ENCODE data around the gene CLGN.

Gene CLGN

GRCh38 chr4:140374130-140374477 is 53.3 kb downstream of the CLGN start:
- no peak for DNase-seq

- DNase-seq: peak; percentile 93
Measured at GRCh38 chr4:140373328-140374129, 53.9 kb downstream of the CLGN start, which contains the start of gene SCOC. Gene SCOC, plus strand, starts transcription at chr4:140373646. Its CDS starts 5,525 bp downstream, at chr4:140379171.

GRCh38 chr4:140372751-140373327 is 54.6 kb downstream of the CLGN start:
- DNase-seq: no peak

- no peak for DNase-seq
Measured at GRCh38 chr4:140368686-140369085, 58.8 kb downstream of the CLGN start.

- DNase-seq: no peak
Measured at GRCh38 chr4:140367738-140368137, 59.7 kb downstream of the CLGN start.

GRCh38 chr4:140363558-140363957 is 63.9 kb downstream of the CLGN start:
- no peak for DNase-seq

- no peak for DNase-seq
Measured at GRCh38 chr4:140363051-140363450, 64.4 kb downstream of the CLGN start.

- DNase-seq: no peak
Measured at GRCh38 chr4:140361099-140361498, 66.3 kb downstream of the CLGN start.

DNA sequence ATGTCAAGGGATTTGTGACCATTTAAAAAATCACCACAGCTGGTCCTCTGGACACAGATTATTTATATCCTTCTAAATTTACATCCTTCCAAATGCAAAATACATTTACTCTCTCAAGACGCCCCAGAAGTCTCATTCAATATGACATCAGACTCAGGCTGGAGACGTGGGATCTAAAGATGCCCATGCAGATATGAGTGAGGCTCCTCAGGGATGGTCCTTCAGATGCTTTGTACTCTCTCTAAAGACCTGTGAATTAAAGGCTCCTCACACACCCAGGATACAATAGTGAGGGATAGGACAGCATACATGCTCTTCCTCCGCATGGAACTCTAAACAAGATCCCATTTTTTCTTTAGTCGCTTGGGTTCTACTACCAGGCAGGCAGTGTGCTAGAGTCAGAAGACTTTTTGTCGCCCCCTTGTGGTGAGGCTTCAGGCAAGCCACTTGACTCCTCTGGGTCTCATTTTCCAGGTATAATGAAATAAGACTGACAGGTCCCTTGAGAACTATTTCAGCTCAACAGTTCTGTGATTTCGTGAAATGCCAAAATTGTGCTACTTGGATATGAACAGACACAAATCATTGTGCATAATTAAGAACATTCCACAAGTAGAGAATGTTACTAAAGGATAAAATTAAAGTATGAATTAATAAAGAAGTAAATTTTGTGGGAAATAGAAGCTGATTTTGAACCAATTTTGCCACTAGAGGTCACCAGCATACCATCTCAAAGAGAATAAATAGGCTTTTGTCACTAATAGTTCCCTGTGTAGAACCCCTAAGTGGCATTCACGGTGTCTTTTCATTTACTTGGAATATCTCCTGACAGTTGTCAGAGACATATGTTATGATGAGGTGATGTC is 67.7 kb downstream of the CLGN start:
- DNase-seq: peak; percentile 65

DNA sequence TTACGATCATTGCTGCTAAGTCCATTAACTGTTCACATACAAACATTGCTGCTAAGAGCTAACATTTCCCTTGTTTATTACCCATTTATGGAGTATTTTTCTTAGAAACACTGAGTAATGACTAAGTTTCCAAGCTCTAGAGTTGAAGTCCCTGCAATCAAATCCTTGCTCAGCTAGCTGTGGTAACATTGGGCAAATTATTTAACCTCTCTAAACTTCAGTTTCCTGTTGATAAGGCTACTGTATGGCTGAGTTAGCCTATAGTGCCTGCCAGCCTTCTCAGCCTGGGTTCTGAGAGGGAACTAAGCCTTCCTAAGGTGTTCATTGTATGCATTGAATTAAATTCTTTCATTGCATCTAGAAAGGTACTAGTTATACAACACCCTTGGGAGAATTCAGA is 69.2 kb downstream of the CLGN start:
- DNase-seq: no peak

DNA sequence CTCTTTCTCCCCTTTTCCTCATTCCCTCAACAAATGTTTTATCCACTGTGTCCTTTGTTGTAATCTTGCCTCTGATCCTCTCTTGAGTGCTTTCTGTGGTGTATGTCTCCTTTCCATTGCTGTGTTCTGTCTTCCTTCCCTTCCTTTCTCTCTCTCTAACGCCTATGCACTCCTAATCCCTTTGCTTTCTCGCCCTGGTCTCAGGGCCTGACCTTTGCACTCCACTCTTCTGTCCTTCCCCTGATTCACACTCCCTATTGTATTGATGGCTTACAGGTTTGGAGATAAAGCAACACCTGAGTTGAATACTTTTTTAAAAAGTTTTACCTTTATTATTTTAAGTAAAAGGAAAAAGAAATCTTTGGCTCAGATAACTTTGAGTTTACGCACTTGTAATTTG is 69.6 kb downstream of the CLGN start:
- DNase-seq: no peak

DNA sequence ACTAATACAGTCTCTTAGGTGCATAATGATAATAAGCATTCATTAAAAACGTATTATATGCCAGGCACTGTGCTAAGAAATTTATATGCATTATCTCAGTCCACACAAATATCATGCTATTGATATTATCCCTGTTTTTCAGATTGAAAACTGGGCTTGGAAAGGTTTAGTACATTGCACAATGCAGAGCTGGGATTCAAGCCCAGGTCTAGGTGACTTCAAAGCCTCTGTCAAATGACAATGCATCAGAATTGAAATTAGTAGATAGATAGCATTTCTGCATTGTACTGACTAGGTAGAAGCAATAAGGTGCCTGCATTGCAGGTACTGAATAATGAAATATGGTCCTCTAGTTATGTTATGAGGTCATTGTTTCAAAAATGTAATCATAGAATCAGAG is 72.2 kb downstream of the CLGN start:
- DNase-seq: no peak

- no peak for DNase-seq
Measured at GRCh38 chr4:140353786-140354185, 73.7 kb downstream of the CLGN start.

- DNase-seq: no peak
Measured at GRCh38 chr4:140351093-140352075, 76.1 kb downstream of the CLGN start.

DNA sequence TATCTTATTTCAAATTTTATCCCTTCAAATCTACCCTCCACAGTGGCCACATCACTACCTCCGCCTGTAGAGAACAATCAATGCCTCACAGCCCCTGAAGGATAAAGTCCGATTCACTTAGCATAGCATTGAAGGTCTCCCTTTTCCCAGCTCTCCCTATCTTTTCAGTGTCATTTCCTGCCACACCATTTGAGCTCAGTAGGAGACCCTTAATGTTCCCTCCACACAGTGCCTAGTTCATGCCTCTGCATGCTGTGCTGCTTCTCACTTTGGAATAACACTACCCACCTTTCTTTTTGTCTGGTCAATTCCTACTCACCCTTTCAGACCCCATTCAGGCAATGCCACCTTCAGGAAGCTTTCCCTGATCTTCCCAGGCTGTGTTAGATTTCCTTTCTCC is 77.6 kb downstream of the CLGN start:
- DNase-seq: no peak

- DNase-seq: no peak
Measured at GRCh38 chr4:140346136-140346535, 81.3 kb downstream of the CLGN start.

DNA sequence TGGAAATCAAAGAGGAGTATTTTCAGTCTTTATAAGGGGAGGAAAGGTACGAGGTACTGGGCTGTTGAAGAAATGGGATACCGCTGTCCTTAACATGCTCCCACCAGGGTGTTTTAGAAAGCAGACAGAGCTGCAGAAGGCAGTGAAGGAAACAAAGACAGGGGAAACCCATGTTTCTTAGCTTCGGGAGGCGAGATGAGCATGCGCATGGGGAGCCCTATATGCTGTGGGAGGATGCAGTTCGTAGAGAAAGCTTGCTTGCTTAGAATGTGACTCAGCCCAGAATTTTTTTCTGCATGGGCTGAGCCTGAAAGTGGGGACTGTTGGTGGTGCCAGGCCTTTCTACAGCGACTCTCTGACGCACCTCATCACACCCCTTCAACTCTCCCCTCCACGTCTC is 82.8 kb downstream of the CLGN start:
- DNase-seq: no peak

GRCh38 chr4:140344101-140344500 is 83.3 kb downstream of the CLGN start:
- no peak for DNase-seq

GRCh38 chr4:140343303-140343702 is 84.1 kb downstream of the CLGN start:
- no peak for DNase-seq

DNA sequence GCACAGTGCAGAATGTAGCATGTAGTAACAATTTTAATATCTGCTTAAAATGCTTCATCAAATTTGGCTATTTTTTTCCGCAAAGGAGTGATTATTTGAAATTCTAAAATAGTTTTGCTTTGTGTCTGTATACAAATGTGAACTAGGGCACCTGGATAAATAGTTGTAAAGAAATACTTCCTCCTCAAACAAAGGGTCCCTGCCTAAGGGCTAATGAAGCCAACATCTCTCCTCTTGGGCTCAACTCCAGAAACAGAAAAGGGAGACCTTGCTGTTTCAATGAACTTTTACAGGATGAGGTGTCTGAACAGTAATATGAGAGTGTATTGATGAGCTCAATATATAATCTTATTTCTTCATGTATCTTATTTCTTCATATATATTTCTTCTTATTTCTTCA is 84.8 kb downstream of the CLGN start:
- DNase-seq: no peak

Data from NCI-H774 (cell line).